ENCODE results near the gene ZBTB20.

ZBTB20 gene

GRCh38 chr3:114392831-114393230, 754.3 kb downstream of the ZBTB20 start:
- DNase-seq: no peak

- DNase-seq: no peak
These were observed 757.9 kb downstream of the ZBTB20 start for GRCh38 chr3:114389156-114389555.

- no peak for DNase-seq
These were observed 762.6 kb downstream of the ZBTB20 start for GRCh38 chr3:114384558-114384903.

- peak; percentile 28 for DNase-seq
These were observed 763.1 kb downstream of the ZBTB20 start for GRCh38 chr3:114383875-114384557.

GRCh38 chr3:114380233-114380651, 766.8 kb downstream of the ZBTB20 start:
- no peak for DNase-seq

GRCh38 chr3:114379266-114379665, 767.8 kb downstream of the ZBTB20 start:
- no peak for DNase-seq

GRCh38 chr3:114378760-114379159, 768.3 kb downstream of the ZBTB20 start:
- no peak for DNase-seq

- DNase-seq: no peak
These were observed 769.7 kb downstream of the ZBTB20 start for GRCh38 chr3:114377426-114377825.

GRCh38 chr3:114376516-114377185, 770.4 kb downstream of the ZBTB20 start:
- no peak for DNase-seq

GRCh38 chr3:114375608-114376421, 771.3 kb downstream of the ZBTB20 start:
- no peak for DNase-seq

GRCh38 chr3:114374433-114374990, 772.6 kb downstream of the ZBTB20 start:
- no peak for DNase-seq

- DNase-seq: no peak
These were observed 776.4 kb downstream of the ZBTB20 start for GRCh38 chr3:114370537-114371174.

GRCh38 chr3:114365909-114366308, 781.2 kb downstream of the ZBTB20 start:
- no peak for DNase-seq

- no peak for DNase-seq
These were observed 782.1 kb downstream of the ZBTB20 start for GRCh38 chr3:114364806-114365654.

- no peak for DNase-seq
These were observed 783.4 kb downstream of the ZBTB20 start for GRCh38 chr3:114363554-114364202.

GRCh38 chr3:114362815-114363214, 784.3 kb downstream of the ZBTB20 start:
- no peak for DNase-seq

GRCh38 chr3:114361391-114361790, 785.7 kb downstream of the ZBTB20 start:
- no peak for DNase-seq

- DNase-seq: no peak
These were observed 790.6 kb downstream of the ZBTB20 start for GRCh38 chr3:114356525-114356924.

GRCh38 chr3:114356066-114356465, 791.0 kb downstream of the ZBTB20 start:
- DNase-seq: no peak

GRCh38 chr3:114355653-114356052, 791.4 kb downstream of the ZBTB20 start:
- no peak for DNase-seq

- DNase-seq: no peak
These were observed 795.3 kb downstream of the ZBTB20 start for GRCh38 chr3:114351822-114352145.

Measured in KG1 (cell line).